ENCODE measurements around the gene IFT22. TPM values are rescaled to one million over a fixed set of nuclear protein-coding genes. Genes with fewer than 3 reads are reported as not detected.

The IFT22 gene
- total RNA-seq, 1 experiment from 2014 or later, result 15.5 TPM

- Mint-ChIP-seq H3K4me1 (peaks cover 20% of the 10 kb centered on the region), H3K9me3 (no peaks in the 10 kb centered on the region), H3K36me3 (peaks cover 11% of the 10 kb centered on the region), H3K27ac (no peak overlapping the region), H3K4me3 (no peak overlapping the region), H3K27me3 (ENCODE audit: low read depth) (no peaks in the 10 kb centered on the region)
- DNase-seq (ENCODE audit: low spot score) (no peak), ATAC-seq (no peak)
- TF ChIP-seq GTF2I (CRISPR knock-in tag; conservative IDR thresholded peaks at IDR 0.05), result no peak
- TF ChIP-seq ZNF121 (CRISPR knock-in tag; IDR thresholded peaks at IDR 0.05), result no peak
- no peak for TF ChIP-seq ATF6 (CRISPR knock-in tag; IDR thresholded peaks at IDR 0.05)
- no peak for TF ChIP-seq JUN (CRISPR knock-in tag; IDR thresholded peaks at IDR 0.05)
- no peak for TF ChIP-seq E2F5 (CRISPR knock-in tag; IDR thresholded peaks at IDR 0.05)
- no peak for TF ChIP-seq CREM (CRISPR knock-in tag; IDR thresholded peaks at IDR 0.05)
- TF ChIP-seq SOX15 (CRISPR knock-in tag; IDR thresholded peaks at IDR 0.05), result no peak
- TF ChIP-seq ATF3 (CRISPR knock-in tag; conservative IDR thresholded peaks at IDR 0.05), result no peak
- no peak for TF ChIP-seq KAT7 (CRISPR knock-in tag; IDR thresholded peaks at IDR 0.05; ENCODE audit: borderline replicate concordance)
- no peak for TF ChIP-seq OVOL2 (CRISPR knock-in tag; IDR thresholded peaks at IDR 0.05; ENCODE audit: borderline replicate concordance)
- no peak for TF ChIP-seq ZNF232 (CRISPR knock-in tag; IDR thresholded peaks at IDR 0.05)
- TF ChIP-seq ZSCAN18 (CRISPR knock-in tag; IDR thresholded peaks at IDR 0.05), result no peak
- TF ChIP-seq CBFB (CRISPR knock-in tag; IDR thresholded peaks at IDR 0.05; ENCODE audit: low read depth), result no peak
- no peak for TF ChIP-seq NFATC4 (CRISPR knock-in tag; IDR thresholded peaks at IDR 0.05)
- no peak for TF ChIP-seq CDX4 (CRISPR knock-in tag; IDR thresholded peaks at IDR 0.05; ENCODE audit: borderline replicate concordance)
- no peak for TF ChIP-seq ZBTB21 (CRISPR knock-in tag; IDR thresholded peaks at IDR 0.05; ENCODE audit: borderline replicate concordance)
- no peak for TF ChIP-seq ZNF138 (CRISPR knock-in tag; conservative IDR thresholded peaks at IDR 0.05)
- TF ChIP-seq AR (CRISPR knock-in tag; IDR thresholded peaks at IDR 0.05), result no peak
- no peak for TF ChIP-seq CTCF (IDR thresholded peaks at IDR 0.05)
- TF ChIP-seq PRRX2 (CRISPR knock-in tag; IDR thresholded peaks at IDR 0.05), result no peak
- ChIA-PET CTCF (interaction anchor here (0.6 kb wide), 1 partner anchor 127 kb away, joined by 3 read pairs; no protein-coding TSS in a partner anchor), POLR2A (interaction anchor here (0.6 kb wide), 1 partner anchor 18 kb away, joined by 3 read pairs; no protein-coding TSS in a partner anchor)
Measured at GRCh38 chr7:101319401-101319800, 2.2 kb downstream of the IFT22 start.
